Gastrocnemius medialis (tissue), 4 donors: ENCODE measurements around the gene SCML1. TPM values are rescaled to one million over a fixed set of nuclear protein-coding genes. Genes with fewer than 3 reads are reported as not detected.

Experiments used
- ATAC-seq, 2 donors: fragments of 150-250 bp; one replicate each; pipeline ENCODE4 v1.9.1; 2016
- DNase-seq, 2 donors: peaks; one replicate each; pipeline ENCODE4 v3.0.0-alpha.2; 2019
- H3K27ac ChIP-seq, 4 donors: fragments of 200-600 bp; sonication (generic); 1 replicate in 1 of 4; 2 replicates in 3 of 4; pipeline ENCODE4 v1.5.1; 2016 to 2018; ENCODE audit warnings: mild to moderate bottlenecking in 2 of 4, moderate library complexity in 1 of 4
- H3K27me3 ChIP-seq, 3 donors: fragments of 200-600 bp; sonication (generic) in 2 of 3; 1 replicate in 1 of 3; 2 replicates in 2 of 3; pipeline versions ENCODE4 v1.5.1 to v1.6.0; 2016 to 2019; ENCODE audit warnings: mild to moderate bottlenecking in 1 of 3, moderate library complexity in 1 of 3
- H3K36me3 ChIP-seq, 2 donors: fragments of 200-600 bp; sonication (generic) in 1 of 2; one replicate each; pipeline ENCODE4 v1.5.1; 2017 to 2018
- H3K4me1 ChIP-seq, 2 donors: fragments of 200-600 bp; sonication (generic) in 1 of 2; one replicate each; pipeline ENCODE4 v1.5.1; 2016 to 2017; ENCODE audit warnings: mild to moderate bottlenecking in 2 of 2
- H3K4me3 ChIP-seq, 4 donors: fragments of 200-600 bp; sonication (generic) in 3 of 4; 1 replicate in 1 of 4; 2 replicates in 3 of 4; pipeline ENCODE4 v1.5.1; 2016 to 2019; ENCODE audit warnings: mild to moderate bottlenecking in 2 of 4
- H3K9me3 ChIP-seq, 3 donors: fragments of 200-600 bp; sonication (generic) in 2 of 3; 1 replicate in 1 of 3; 2 replicates in 2 of 3; pipeline ENCODE4 v1.5.1; 2016 to 2019
- CTCF ChIP-seq, 5 experiments: fragments of 450-650 bp in 3 of 5; fragments of 200-600 bp in 2 of 5; sonication (generic) in 2 of 5; IDR thresholded peaks in 4 of 5; conservative IDR thresholded peaks in 1 of 5; 1 replicate in 4 of 5; 2 replicates in 1 of 5; pipeline ENCODE4 v1.5.1; 2016 to 2019; ENCODE audit warnings: antibody characterized with exemption in 5 of 5, mild to moderate bottlenecking in 3 of 5, moderate library complexity in 3 of 5
- POLR2A ChIP-seq, 2 donors: fragments of 450-650 bp; IDR thresholded peaks; one replicate each; pipeline ENCODE4 v1.6.1; 2017; ENCODE audit warnings: antibody characterized with exemption in 2 of 2, mild to moderate bottlenecking in 2 of 2, moderate library complexity in 2 of 2
- in situ Hi-C, 4 donors: fragments of 200-750 bp; cut with MboI; loops; one replicate each; pipeline versions ENCODE4 v1.15.0 to v1.8.0; 2017; ENCODE audit warnings: low sequenced_read_pairs in 4 of 4
- intact Hi-C: fragments of 100-400 bp; cut with DNase I; formaldehyde crosslinking; loops from one replicate; pipeline ENCODE4 v1.15.1; 2023; ENCODE audit warnings: low total_unique reads
- total RNA-seq, 4 donors: library from RNA; depleted of rRNA; stranded (reverse); fragments of >200 nt; gene quantifications; one replicate each; pipeline versions ENCODE4 v1.1.0 to v1.2.3, GENCODE V29; 2016

SCML1 gene
- total RNA-seq, 4 donors from 2014 or later = 5.6 to 29.0 (median 5.8) TPM

DNA sequence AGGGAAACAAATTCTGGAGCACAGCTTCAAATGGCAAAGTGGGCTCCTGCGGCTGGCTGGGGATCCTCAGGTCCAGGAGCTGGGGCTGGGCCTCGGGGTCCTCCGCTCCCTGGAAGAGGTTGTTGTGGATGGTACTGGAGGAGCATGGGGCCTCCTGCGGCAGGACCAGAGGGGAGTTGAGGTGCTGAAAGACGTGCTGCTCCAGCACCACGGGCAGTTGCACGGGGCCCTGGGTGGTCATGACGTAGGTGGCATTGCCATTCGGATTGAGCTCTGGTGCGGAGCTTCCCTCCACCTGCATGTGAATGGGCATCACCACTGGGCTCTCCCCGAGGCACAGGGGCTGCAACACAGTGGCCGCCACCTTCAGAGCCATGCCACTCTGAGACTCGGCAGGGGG is 64.1 kb downstream of the SCML1 start:
- in situ Hi-C loops = no loop called here

GRCh38 chrX:17802756-17803155 is 65.5 kb downstream of the SCML1 start:
- Histone ChIP-seq H3K4me3 (no peak overlapping the region), H3K9me3 (no peaks in the 10 kb centered on the region), H3K27ac (no peak overlapping the region), H3K4me1 (no peaks in the 10 kb centered on the region), H3K36me3 (no peaks in the 10 kb centered on the region), H3K27me3 (no peaks in the 10 kb centered on the region)
- intact Hi-C loops = no loop called here
- in situ Hi-C loops = no loop called here
- TF ChIP-seq POLR2A (IDR thresholded peaks at IDR 0.05) = no peak
- TF ChIP-seq CTCF (IDR thresholded peaks at IDR 0.05 in 4 of 5, conservative IDR thresholded peaks at IDR 0.05 in 1 of 5) = no peak
- DNase-seq (no peak), ATAC-seq (no peak)

More for the DNA sequence above, 64.1 kb downstream of the SCML1 start:
- ATAC-seq (no peak), DNase-seq (no peak)
- Histone ChIP-seq H3K27ac (no peak overlapping the region), H3K4me3 (no peak overlapping the region), H3K36me3 (no peaks in the 10 kb centered on the region), H3K9me3 (no peaks in the 10 kb centered on the region), H3K27me3 (no peaks in the 10 kb centered on the region), H3K4me1 (no peaks in the 10 kb centered on the region)
- intact Hi-C loops = no loop called here
- TF ChIP-seq CTCF (IDR thresholded peaks at IDR 0.05 in 4 of 5, conservative IDR thresholded peaks at IDR 0.05 in 1 of 5) (no peak), POLR2A (IDR thresholded peaks at IDR 0.05) (no peak)

DNA sequence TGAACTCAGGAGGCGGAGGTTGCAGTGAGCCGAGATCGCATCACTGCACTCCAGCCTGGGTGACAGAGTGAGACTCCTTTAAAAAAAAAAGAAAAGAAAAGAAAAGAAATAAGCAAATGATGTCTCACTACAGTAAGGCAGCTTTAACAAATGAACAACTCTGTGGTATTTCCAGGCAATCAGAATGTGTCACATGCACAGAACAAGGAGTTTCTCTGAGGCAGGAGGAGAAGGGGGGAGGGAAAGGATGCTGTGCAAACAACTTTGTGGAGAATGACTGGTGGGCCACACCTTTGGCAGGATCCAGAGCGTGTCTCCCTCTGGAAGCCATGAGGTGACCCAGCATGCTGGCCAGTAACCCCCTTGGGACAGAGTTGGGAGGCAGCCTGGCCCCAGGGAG is 66.2 kb downstream of the SCML1 start:
- intact Hi-C loops = no loop called here

More for the DNA sequence above, 66.2 kb downstream of the SCML1 start:
- H3K4me3 ChIP-seq = no peak overlapping the region
- in situ Hi-C loops = no loop called here
- no peak overlapping the region for H3K27ac ChIP-seq
- H3K27me3 ChIP-seq = no peaks in the 10 kb centered on the region
- no peak for DNase-seq
- TF ChIP-seq CTCF (IDR thresholded peaks at IDR 0.05 in 4 of 5, conservative IDR thresholded peaks at IDR 0.05 in 1 of 5) = no peak
- TF ChIP-seq POLR2A (IDR thresholded peaks at IDR 0.05) = no peak
- no peaks in the 10 kb centered on the region for H3K36me3 ChIP-seq
- no peaks in the 10 kb centered on the region for H3K9me3 ChIP-seq
- no peaks in the 10 kb centered on the region for H3K4me1 ChIP-seq
- no peak for ATAC-seq

Other genes starting within 250 kb of the SCML1 start
- gene RAI2, start 123.8 kb downstream of the SCML1 start, total RNA-seq = 1 to 10 TPM; 2.5 to 8.5 (median 4.6) TPM